ENCODE results near the gene GRIA1. TPM values are rescaled to one million over a fixed set of nuclear protein-coding genes. Genes with fewer than 3 reads are reported as not detected.

GRIA1 gene
- total and polyA plus RNA-seq, 2 of the 13 experiments (the other 11 are each of a cell fraction or from before 2014, with no cell fraction given) = not detected

- H3K79me2 ChIP-seq (ENCODE audit: insufficient read depth, low read length) = no peaks in the 10 kb centered on the region
- no peak overlapping the region for H3K4me3 ChIP-seq (replicated peaks in 1 of 3; ENCODE audit: insufficient read depth in 1 of 3, low read depth in 2 of 3, low read length in 3 of 3)
- TF ChIP-seq FOXO1 (CRISPR knock-in tag; IDR thresholded peaks at IDR 0.05) (no peak), ZNF44 (CRISPR knock-in tag; IDR thresholded peaks at IDR 0.05) (no peak), FOXP4 (CRISPR knock-in tag; IDR thresholded peaks at IDR 0.05) (no peak), STAT5B (CRISPR knock-in tag; IDR thresholded peaks at IDR 0.05) (no peak), KLF12 (CRISPR knock-in tag; IDR thresholded peaks at IDR 0.05; ENCODE audit: borderline replicate concordance) (no peak), CBX2 (IDR thresholded peaks at IDR 0.05; ENCODE audit: low read depth, low read length) (no peak), CBX2 (CRISPR knock-in tag; IDR thresholded peaks at IDR 0.05; ENCODE audit: low read depth) (no peak)
- FAIRE-seq (no peak), ATAC-seq (no peak), DNase-seq (ENCODE audit: low spot score) (no peak)
- H3K4me2 ChIP-seq (ENCODE audit: low read depth, low read length) = no peak overlapping the region
- ChIA-PET CTCF (ENCODE audit: low intra/inter-chr PET ratio, low total read pairs) (no interaction called here), POLR2A (no interaction called here)
- H3K4me1 ChIP-seq (ENCODE audit: insufficient read depth, low read length) = no peaks in the 10 kb centered on the region
- no peaks in the 10 kb centered on the region for H3K27me3 ChIP-seq (ENCODE audit: control insufficient read depth in 1 of 2, insufficient read depth in 2 of 2, low read length in 2 of 2)
- 0% methylated on average over 3 of the region's 3 CpGs for WGBS (ENCODE audit: low lambda C conversion rate)
- no peak overlapping the region for H3K9ac ChIP-seq (ENCODE audit: insufficient read depth, low read depth, low read length)
- H4K20me1 ChIP-seq (ENCODE audit: insufficient read depth, low read length) = no peaks in the 10 kb centered on the region
- no peak overlapping the region for H3K27ac ChIP-seq (ENCODE audit: extremely low read length, insufficient read depth, low read length)
- in situ Hi-C loops (cut with HindIII; ENCODE audit: extremely low pct_ligation_motif_present, low pct_unique_long_range_greater_than_20kb) = no loop called here
- no peaks in the 10 kb centered on the region for H3K9me3 ChIP-seq (ENCODE audit: low read length)
- BruUV-seq (replicated peaks) = no TSS peak
- H3K36me3 ChIP-seq (replicated peaks in 1 of 2; ENCODE audit: control insufficient read depth in 1 of 2, insufficient read depth in 2 of 2, low read length in 2 of 2) = no peaks in the 10 kb centered on the region
- no peak overlapping the region for H2AFZ ChIP-seq (ENCODE audit: low read length)
- intact Hi-C loops (cut with micrococcal nuclease; ENCODE audit: unreplicated experiment) = no loop called here
Observed at GRCh38 chr5:153751251-153751650, 260.8 kb downstream of the GRIA1 start.

DNA sequence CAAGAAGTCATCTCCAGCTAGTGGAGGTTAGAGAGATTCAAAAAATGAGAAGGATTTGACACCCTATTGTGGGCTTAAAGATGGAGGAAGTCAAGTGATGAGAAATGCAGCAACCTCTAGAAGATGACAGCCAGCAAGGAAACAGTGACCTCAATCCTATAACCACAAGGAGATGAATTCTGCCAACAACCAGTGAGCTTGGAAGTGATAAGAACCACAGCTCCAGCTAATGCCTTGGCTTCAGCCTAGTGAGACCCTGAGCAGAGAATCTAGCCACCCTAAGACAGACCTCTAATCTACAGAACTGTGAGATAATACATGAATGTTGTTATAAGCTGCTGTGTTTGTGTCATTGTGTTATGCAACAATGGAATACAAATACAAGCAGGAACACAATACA lies 262.4 kb downstream of the GRIA1 start:
- no TSS peak for BruUV-seq (replicated peaks)
- POLR2A ChIA-PET = no interaction called here
- no peak for ATAC-seq
- TF ChIP-seq GABPA (IDR thresholded peaks at IDR 0.05; ENCODE audit: low read depth, low read length) = no peak
- no peak for TF ChIP-seq GABPA (CRISPR knock-in tag; IDR thresholded peaks at IDR 0.05; ENCODE audit: low read depth)
- no peak for TF ChIP-seq DR1 (CRISPR knock-in tag; IDR thresholded peaks at IDR 0.05)
- TF ChIP-seq ZNF292 (CRISPR knock-in tag; IDR thresholded peaks at IDR 0.05; ENCODE audit: borderline replicate concordance, low read depth) = no peak
- TF ChIP-seq ZNF772 (CRISPR knock-in tag; IDR thresholded peaks at IDR 0.05) = no peak
- TF ChIP-seq ZNF558 (CRISPR knock-in tag; IDR thresholded peaks at IDR 0.05; ENCODE audit: borderline replicate concordance) = no peak
- no peak for TF ChIP-seq GMEB1 (CRISPR knock-in tag; IDR thresholded peaks at IDR 0.05; ENCODE audit: borderline replicate concordance)
- Histone ChIP-seq H3K27ac (ENCODE audit: extremely low read length, insufficient read depth, low read length) (no peak overlapping the region), H3K9ac (ENCODE audit: insufficient read depth, low read depth, low read length) (no peak overlapping the region), H2AFZ (ENCODE audit: low read length) (no peak overlapping the region), H3K4me3 (replicated peaks in 1 of 3; ENCODE audit: insufficient read depth in 1 of 3, low read depth in 2 of 3, low read length in 3 of 3) (no peak overlapping the region), H3K36me3 (replicated peaks in 1 of 2; ENCODE audit: control insufficient read depth in 1 of 2, insufficient read depth in 2 of 2, low read length in 2 of 2) (no peaks in the 10 kb centered on the region), H3K79me2 (ENCODE audit: insufficient read depth, low read length) (no peaks in the 10 kb centered on the region), H3K4me1 (ENCODE audit: insufficient read depth, low read length) (no peaks in the 10 kb centered on the region), H3K9me3 (ENCODE audit: low read length) (no peaks in the 10 kb centered on the region), H3K4me2 (ENCODE audit: low read depth, low read length) (no peak overlapping the region), H4K20me1 (ENCODE audit: insufficient read depth, low read length) (no peaks in the 10 kb centered on the region), H3K27me3 (ENCODE audit: control insufficient read depth in 1 of 2, insufficient read depth in 2 of 2, low read length in 2 of 2) (no peaks in the 10 kb centered on the region)
- no peak for DNase-seq (ENCODE audit: low spot score)
- CTCF ChIA-PET (ENCODE audit: low intra/inter-chr PET ratio, low total read pairs) = no interaction called here
- in situ Hi-C loops (cut with HindIII; ENCODE audit: extremely low pct_ligation_motif_present, low pct_unique_long_range_greater_than_20kb) (no loop called here), intact Hi-C loops (cut with micrococcal nuclease; ENCODE audit: unreplicated experiment) (no loop called here)
- FAIRE-seq = no peak
